IMR-90 (cell line): ENCODE results near the gene ZNF611. TPM values are rescaled to one million over a fixed set of nuclear protein-coding genes. Genes with fewer than 3 reads are reported as not detected.
"Not testable (repeated sequence)": the region's sequence is repeated elsewhere in the genome, so short reads cannot be mapped to it uniquely, and the experiment has no call there.

ENCODE experiments used
- ATAC-seq: fragments of 200-7000 bp; cut with Tn5 transposase; 2 replicates; pipeline ENCODE4 v1.9.1; 2020; ENCODE audit warnings: low read depth, mild to moderate bottlenecking, moderate library complexity
- BruUV-seq: library from RNA; stranded (reverse); fragments of 400-500 nt; replicated peaks from 2 replicates; lab custom pipeline; 2021; lab: Mats Ljungman, UMichigan
- CTCF ChIA-PET: fragments of 300-600 bp; formaldehyde crosslinking; extraction: SDS; loops from one replicate; lab custom pipeline; 2021; ENCODE audit warnings: antibody characterized with exemption; lab: Yijun Ruan, JAX
- POLR2A ChIA-PET: fragments of 300-600 bp; sonication (Branson Sonifier 250); formaldehyde crosslinking; loops from one replicate; lab custom pipeline; 2022; ENCODE audit warnings: antibody characterized with exemption; ENCODE audit not compliant: unreplicated experiment; lab: Charles Lee
- DNase-seq: peaks from one replicate; pipeline ENCODE4 v3.0.0; 2013
- H2AFZ ChIP-seq: replicated peaks from 2 replicates; pipeline ENCODE3; 2013; ENCODE audit warnings: low read length, mild to moderate bottlenecking; ENCODE audit not compliant: poor library complexity
- H2AK5ac ChIP-seq: 2 replicates; pipeline ENCODE4 v1.6.1; 2013; ENCODE audit warnings: low read depth, low read length, inconsistent platforms
- H2AK9ac ChIP-seq: replicated peaks from 2 replicates; pipeline ENCODE3; 2013; ENCODE audit warnings: mild to moderate bottlenecking, low read depth, low read length, moderate library complexity; ENCODE audit not compliant: poor library complexity
- H2BK120ac ChIP-seq: 2 replicates; pipeline ENCODE4 v1.6.1; 2013; ENCODE audit warnings: low read depth, low read length, inconsistent platforms
- H2BK15ac ChIP-seq: 3 replicates; pipeline ENCODE4 v1.6.1; 2013; ENCODE audit warnings: low read depth, low read length, inconsistent platforms
- H2BK20ac ChIP-seq: 2 replicates; pipeline ENCODE4 v1.6.1; 2013; ENCODE audit warnings: low read depth, mild to moderate bottlenecking, inconsistent platforms, low read length, moderate library complexity
- H2BK5ac ChIP-seq: 2 replicates; pipeline ENCODE4 v1.6.1; 2013; ENCODE audit warnings: mild to moderate bottlenecking, low read depth, low read length, inconsistent platforms; ENCODE audit not compliant: poor library complexity, severe bottlenecking
- H3K14ac ChIP-seq: replicated peaks from 2 replicates; pipeline ENCODE4 v1.6.1; 2013; ENCODE audit warnings: low read depth, low read length, inconsistent platforms
- H3K18ac ChIP-seq: 2 replicates; pipeline ENCODE4 v1.6.1; 2013; ENCODE audit warnings: low read depth, low read length, control low read depth
- H3K23ac ChIP-seq: 2 replicates; pipeline ENCODE4 v1.6.1; 2013; ENCODE audit warnings: low read depth, low read length, inconsistent platforms
- H3K27ac ChIP-seq: 2 replicates; pipeline ENCODE4 v1.5.1; 2013; ENCODE audit warnings: mild to moderate bottlenecking, control low read depth, low read length; ENCODE audit not compliant: insufficient read depth
- H3K27me3 ChIP-seq: 2 replicates; pipeline ENCODE4 v1.6.1; 2013; ENCODE audit warnings: low read length; ENCODE audit not compliant: control insufficient read depth, insufficient read depth
- H3K36me3 ChIP-seq: 2 replicates; pipeline ENCODE4 v1.6.1; 2013; ENCODE audit warnings: low read length, mixed read lengths; ENCODE audit not compliant: control insufficient read depth, insufficient read depth
- H3K4ac ChIP-seq: 2 replicates; pipeline ENCODE4 v1.6.1; 2013; ENCODE audit warnings: low read depth, low read length, inconsistent platforms
- H3K4me1 ChIP-seq: 2 replicates; pipeline ENCODE4 v1.6.1; 2013; ENCODE audit warnings: low read length, mixed read lengths; ENCODE audit not compliant: control insufficient read depth, insufficient read depth
- H3K4me2 ChIP-seq: 2 replicates; pipeline ENCODE4 v1.6.1; 2013; ENCODE audit warnings: low read depth, mild to moderate bottlenecking, control low read depth, low read length, moderate library complexity
- H3K4me3 ChIP-seq: 2 replicates; pipeline ENCODE4 v1.5.1; 2013; ENCODE audit warnings: low read depth, mild to moderate bottlenecking, control low read depth, low read length, moderate library complexity; ENCODE audit not compliant: insufficient read depth
- H3K56ac ChIP-seq: 2 replicates; pipeline ENCODE4 v1.6.1; 2013; ENCODE audit warnings: low read length, inconsistent platforms; ENCODE audit not compliant: insufficient read depth; ENCODE audit errors: extremely low read depth
- H3K79me1 ChIP-seq, 2 experiments: 2 replicates each; pipeline ENCODE4 v1.6.1; 2013; ENCODE audit warnings: low read length in 2 of 2, inconsistent platforms in 1 of 2, low read depth in 1 of 2
- H3K9ac ChIP-seq: 2 replicates; pipeline ENCODE4 v1.6.1; 2013; ENCODE audit warnings: low read depth, low read length, control low read depth
- H3K9me1 ChIP-seq: 2 replicates; pipeline ENCODE4 v1.6.1; 2013; ENCODE audit warnings: low read length, inconsistent platforms; ENCODE audit not compliant: insufficient read depth
- H3K9me3 ChIP-seq: 2 replicates; pipeline ENCODE4 v1.6.1; 2013; ENCODE audit warnings: low read length; ENCODE audit not compliant: control insufficient read depth, insufficient read depth
- H4K20me1 ChIP-seq: 2 replicates; pipeline ENCODE4 v1.6.1; 2013; ENCODE audit warnings: low read length, inconsistent platforms; ENCODE audit not compliant: insufficient read depth
- H4K5ac ChIP-seq: 2 replicates; pipeline ENCODE4 v1.6.1; 2013; ENCODE audit warnings: mild to moderate bottlenecking, low read depth, low read length, control low read depth
- H4K8ac ChIP-seq, 2 experiments: 2 replicates each; pipeline ENCODE4 v1.6.1; 2013; ENCODE audit warnings: low read depth in 2 of 2, low read length in 2 of 2, control low read depth in 1 of 2, inconsistent platforms in 1 of 2
- H4K91ac ChIP-seq: 2 replicates; pipeline ENCODE4 v1.6.1; 2013; ENCODE audit warnings: low read depth, low read length, inconsistent platforms; ENCODE audit not compliant: insufficient read depth
- WGBS, 2 experiments: methylation state at CpG; one replicate each; pipeline versions ENCODE4 v1.1.5 to v1.1.7; 2013; ENCODE audit warnings: missing lambda C conversion rate in 2 of 2; ENCODE audit not compliant: insufficient read length in 1 of 2; ENCODE audit errors: extremely low coverage in 2 of 2; 5-methylcytosine and 5-hydroxymethylcytosine counted together
- dilution Hi-C: fragments of 300-500 bp; cut with HindIII; formaldehyde crosslinking; loops from one replicate; pipeline ENCODE4 v1.14.3; 2018; ENCODE audit warnings: low sequenced_read_pairs; ENCODE audit not compliant: unreplicated experiment
- in situ Hi-C: fragments of 300-500 bp; cut with MboI; formaldehyde crosslinking; loops from 3 replicates; pipeline ENCODE4 v1.14.3; 2019; ENCODE audit warnings: low sequenced_read_pairs, inconsistent platforms, mixed read lengths
- intact Hi-C: fragments of 100-400 bp; cut with micrococcal nuclease; formaldehyde crosslinking; loops from 2 replicates; pipeline ENCODE4 v1.10.0; 2022
- polyA plus RNA-seq, 3 experiments: library from polyadenylated mRNA; depleted of rRNA; stranded (reverse); fragments of >200 nt; gene quantifications; 2 replicates each; pipeline ENCODE4 v1.2.3, GENCODE V29; 2012; ENCODE audit warnings: low replicate concordance in 1 of 3
- total RNA-seq: library from RNA; depleted of rRNA; stranded (reverse); fragments of >200 nt; gene quantifications from 2 replicates; pipeline ENCODE4 v1.2.3, GENCODE V29; 2012

ZNF611 gene
- total and polyA plus RNA-seq, 2 of the 4 experiments (the other 2 are of a cell fraction), result 3.8 to 8.8 TPM

DNA sequence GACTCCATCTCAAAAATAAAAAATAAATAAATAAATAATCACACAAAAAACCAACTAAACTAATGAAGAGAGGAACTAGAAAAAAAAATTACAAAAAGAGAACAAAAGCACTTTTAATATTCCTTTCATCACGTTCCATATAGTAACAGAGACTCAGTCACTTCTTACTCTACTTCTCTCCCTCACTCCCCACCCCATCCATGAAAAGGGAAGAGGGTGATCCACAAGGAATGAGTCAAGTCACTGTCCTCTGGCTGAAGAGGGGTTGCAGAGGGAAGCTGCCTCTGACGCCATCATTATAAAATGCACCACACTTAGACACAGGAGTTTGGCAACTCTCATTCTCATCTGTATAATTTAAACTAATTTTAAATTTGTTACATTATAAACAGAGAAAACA is 48.0 kb upstream of the ZNF611 start:
- not testable (repeated sequence) for H3K4ac ChIP-seq
- WGBS, 2 experiments, result no CpG with 5 or more reads among the region's 2 CpGs

More for the DNA sequence above, 48.0 kb upstream of the ZNF611 start:
- in situ Hi-C loops, H3K4me2 ChIP-seq, H2AFZ ChIP-seq, H4K8ac ChIP-seq, H3K36me3 ChIP-seq, H3K9me1 ChIP-seq, H4K91ac ChIP-seq, dilution Hi-C loops, ATAC-seq, H3K4me3 ChIP-seq, H2BK15ac ChIP-seq, BruUV-seq, H3K18ac ChIP-seq, H3K14ac ChIP-seq, intact Hi-C loops, H4K20me1 ChIP-seq, H3K27me3 ChIP-seq, CTCF ChIA-PET, H2AK9ac ChIP-seq, H3K9me3 ChIP-seq, H3K4me1 ChIP-seq, H3K9ac ChIP-seq, H2BK20ac ChIP-seq, H3K56ac ChIP-seq, H2BK120ac ChIP-seq, H2AK5ac ChIP-seq, H2BK5ac ChIP-seq, H3K79me1 ChIP-seq, H4K5ac ChIP-seq, H3K27ac ChIP-seq, H3K23ac ChIP-seq, POLR2A ChIA-PET: not testable (repeated sequence)
- DNase-seq, result peak; percentile 8
